Skeletal muscle tissue (tissue), 4 donors: ENCODE measurements around the gene NPHP4. TPM values are rescaled to one million over a fixed set of nuclear protein-coding genes. Genes with fewer than 3 reads are reported as not detected.
"Not testable (repeated sequence)": the region's sequence is repeated elsewhere in the genome, so short reads cannot be mapped to it uniquely, and the experiment has no call there.

Experiments
- H3K27ac ChIP-seq: one replicate; pipeline ENCODE4 v1.7.0; 2013; ENCODE audit warnings: mild to moderate bottlenecking, low read depth, low read length, inconsistent platforms
- H3K27me3 ChIP-seq, 3 donors: one replicate each; pipeline ENCODE4 v1.7.0; 2013; ENCODE audit warnings: low read length in 3 of 3; ENCODE audit not compliant: control insufficient read depth in 3 of 3, insufficient read depth in 3 of 3
- H3K36me3 ChIP-seq, 3 donors: one replicate each; pipeline ENCODE4 v1.7.0; 2013; ENCODE audit warnings: low read length in 3 of 3; ENCODE audit not compliant: control insufficient read depth in 3 of 3, insufficient read depth in 3 of 3
- H3K4me1 ChIP-seq, 3 donors: one replicate each; pipeline ENCODE4 v1.7.0; 2013; ENCODE audit warnings: low read length in 3 of 3, mild to moderate bottlenecking in 3 of 3; ENCODE audit not compliant: control insufficient read depth in 3 of 3, insufficient read depth in 3 of 3
- H3K4me3 ChIP-seq, 3 donors: one replicate each; pipeline ENCODE4 v1.7.0; 2013; ENCODE audit warnings: low read length in 3 of 3
- H3K9ac ChIP-seq, 3 donors: one replicate each; pipeline ENCODE4 v1.7.0; 2013; ENCODE audit warnings: low read length in 3 of 3, mild to moderate bottlenecking in 3 of 3, moderate library complexity in 2 of 3, low read depth in 1 of 3
- H3K9me3 ChIP-seq, 3 donors: one replicate each; pipeline ENCODE4 v1.7.0; 2013; ENCODE audit warnings: low read length in 3 of 3; ENCODE audit not compliant: control insufficient read depth in 3 of 3
- total RNA-seq: library from RNA; depleted of rRNA; stranded (reverse); fragments of >200 nt; gene quantifications from one replicate; pipeline ENCODE4 v1.2.3, GENCODE V29; 2014
- donor health status: Osteomylitis.

The NPHP4 gene
- total RNA-seq, 1 donor from 2014 or later: 5.2 TPM

DNA sequence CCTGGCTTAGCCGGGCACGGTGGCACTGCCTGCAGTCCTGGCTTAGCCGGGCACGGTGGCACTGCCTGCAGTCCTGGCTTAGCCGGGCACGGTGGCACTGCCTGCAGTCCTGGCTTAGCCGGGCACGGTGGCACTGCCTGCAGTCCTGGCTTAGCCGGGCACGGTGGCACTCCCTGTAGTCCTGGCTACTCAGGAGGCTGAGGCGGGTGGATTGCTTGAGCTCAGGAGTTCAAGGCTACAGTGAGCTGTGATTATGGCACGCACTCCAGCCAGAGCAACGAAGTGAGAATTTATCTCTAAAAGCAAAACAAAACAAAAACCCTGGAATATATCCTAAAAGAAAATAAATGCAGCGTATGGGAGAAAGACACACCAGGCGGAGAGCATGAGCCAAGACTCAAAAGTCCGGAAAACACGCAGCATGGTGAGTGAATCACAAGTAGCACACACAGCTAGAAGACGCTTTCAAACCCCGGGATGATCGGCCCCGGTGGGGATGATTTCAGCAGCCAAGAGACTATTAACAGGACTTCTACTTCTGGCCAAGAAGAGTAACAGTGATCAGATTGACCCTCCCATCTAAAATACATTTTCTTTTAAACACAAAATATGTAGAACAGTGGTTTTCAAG is 69.4 kb downstream of the NPHP4 start:
- Histone ChIP-seq H3K27ac (peak overlapping the region; percentile 3), H3K36me3 (peaks cover 0 to 14% (median 9%) of the 10 kb centered on the region in 3 donors)
- H3K9me3 ChIP-seq, H3K27me3 ChIP-seq, H3K9ac ChIP-seq, H3K4me1 ChIP-seq, H3K4me3 ChIP-seq: not testable (repeated sequence)

DNA sequence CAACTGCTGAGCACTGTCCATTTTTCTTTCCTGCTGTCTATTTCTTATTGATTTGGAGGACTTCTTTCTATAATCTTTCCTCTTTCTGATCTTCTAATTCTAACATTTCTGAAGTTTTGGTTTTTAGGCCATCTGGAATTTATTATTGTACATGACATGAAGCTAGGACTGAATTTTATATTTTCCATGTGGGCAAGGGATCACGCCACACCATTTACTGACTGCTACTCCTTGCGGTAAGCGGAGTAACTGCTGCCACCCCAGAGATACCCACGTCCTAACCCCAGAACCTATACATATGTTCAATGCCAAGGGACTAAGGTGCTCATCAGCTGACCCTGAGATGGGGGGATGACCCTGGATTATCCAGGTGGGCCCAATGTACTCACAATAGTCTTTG is 70.6 kb downstream of the NPHP4 start:
- Histone ChIP-seq H3K36me3 (peaks cover 0 to 2% (median under 1%) of the 10 kb centered on the region in 3 donors), H3K4me1 (no peaks in the 10 kb centered on the region), H3K9ac (no peak overlapping the region), H3K27ac (no peak overlapping the region), H3K9me3 (no peaks in the 10 kb centered on the region), H3K27me3 (no peaks in the 10 kb centered on the region), H3K4me3 (no peak overlapping the region)

- Histone ChIP-seq H3K4me3 (no peak overlapping the region), H3K36me3 (no peaks in the 10 kb centered on the region), H3K9ac (no peak overlapping the region), H3K27ac (no peak overlapping the region), H3K27me3 (no peaks in the 10 kb centered on the region), H3K4me1 (no peaks in the 10 kb centered on the region), H3K9me3 (no peaks in the 10 kb centered on the region)
Observed at GRCh38 chr1:5921129-5921528, 71.1 kb downstream of the NPHP4 start.

DNA sequence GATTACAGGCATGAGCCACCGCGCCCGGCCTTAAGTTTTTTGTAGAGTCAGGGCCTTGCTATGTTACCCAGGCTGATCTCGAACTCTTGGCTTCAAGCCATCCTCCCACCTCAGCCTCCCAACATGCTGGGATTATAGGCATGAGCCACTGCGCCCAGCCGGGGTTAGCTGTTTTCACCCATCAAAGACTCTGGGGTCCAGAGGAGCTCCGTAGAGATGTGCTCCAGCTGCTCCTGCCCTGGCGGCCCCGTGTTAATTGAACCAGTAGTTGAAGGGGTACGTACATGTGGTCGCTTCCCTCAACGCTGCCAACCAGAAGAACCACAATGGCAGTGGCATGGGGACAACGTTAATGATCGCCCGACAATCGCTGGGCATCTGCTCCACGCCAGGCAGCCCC is 72.0 kb downstream of the NPHP4 start:
- Histone ChIP-seq H3K9ac (no peak overlapping the region), H3K4me1 (peaks cover 3 to 5% (median 3%) of the 10 kb centered on the region in 3 donors), H3K27me3 (no peaks in the 10 kb centered on the region), H3K27ac (no peak overlapping the region), H3K9me3 (no peaks in the 10 kb centered on the region), H3K36me3 (no peaks in the 10 kb centered on the region), H3K4me3 (no peak overlapping the region)

DNA sequence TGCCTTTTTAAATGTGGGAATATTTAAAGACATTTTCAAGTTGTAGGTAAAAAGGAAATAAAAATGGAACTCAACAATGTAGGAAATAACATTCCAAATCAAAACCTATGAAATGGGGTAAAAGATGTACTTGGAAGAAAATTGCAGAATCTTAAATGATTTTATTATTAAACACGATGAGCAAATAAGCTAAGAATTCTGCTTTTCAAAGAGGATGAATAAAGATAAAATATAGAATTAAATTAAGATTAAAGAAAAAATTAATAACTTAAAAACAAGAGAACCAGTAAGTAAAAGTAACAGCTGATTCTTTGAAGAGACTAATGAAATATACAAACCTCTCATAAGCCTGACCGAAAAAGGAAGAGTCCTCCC is 74.0 kb downstream of the NPHP4 start:
- Histone ChIP-seq H3K27ac (no peak overlapping the region), H3K4me3 (no peak overlapping the region), H3K36me3 (no peaks in the 10 kb centered on the region), H3K4me1 (peaks cover 3 to 5% (median 3%) of the 10 kb centered on the region in 3 donors), H3K9me3 (no peaks in the 10 kb centered on the region), H3K27me3 (no peaks in the 10 kb centered on the region), H3K9ac (no peak overlapping the region)

DNA sequence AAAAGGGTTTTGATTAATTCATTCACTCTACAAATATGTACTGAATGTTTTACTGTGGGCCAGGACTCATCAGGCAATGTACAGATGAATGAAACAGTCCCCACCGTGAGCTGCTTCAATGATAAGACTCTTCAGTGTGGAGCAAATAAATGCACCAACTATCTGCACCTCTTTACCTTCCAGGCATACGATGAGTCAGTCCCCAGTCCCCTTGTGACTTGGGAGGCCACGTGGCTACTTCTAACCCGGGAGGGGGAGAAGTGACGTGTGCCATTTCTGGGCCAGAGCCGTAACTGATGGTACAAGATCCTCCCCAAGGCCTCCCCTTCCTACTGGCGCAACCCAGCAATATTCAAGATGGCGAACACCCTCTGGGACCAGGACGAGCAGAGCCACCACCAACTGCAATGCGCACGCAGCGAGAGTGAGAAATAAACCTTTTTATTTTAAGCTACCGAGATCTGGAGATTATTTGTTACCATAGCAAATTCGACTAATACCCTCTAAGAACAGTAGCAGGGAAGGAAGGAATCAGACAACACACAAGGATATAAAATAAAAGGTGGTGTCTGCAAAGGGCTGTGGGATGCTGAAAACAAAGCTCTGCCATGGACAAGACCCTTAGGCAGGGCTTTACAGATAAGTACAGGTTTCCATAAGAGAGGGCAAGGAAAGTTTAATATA is 74.5 kb downstream of the NPHP4 start:
- H3K27me3 ChIP-seq: no peaks in the 10 kb centered on the region
- no peaks in the 10 kb centered on the region for H3K36me3 ChIP-seq
- H3K9ac ChIP-seq: no peak overlapping the region
- H3K4me1 ChIP-seq: peaks cover 3 to 5% (median 3%) of the 10 kb centered on the region in 3 donors
- no peak overlapping the region for H3K4me3 ChIP-seq
- no peak overlapping the region for H3K27ac ChIP-seq
- no peaks in the 10 kb centered on the region for H3K9me3 ChIP-seq

- Histone ChIP-seq H3K27ac (no peak overlapping the region), H3K9ac (no peak overlapping the region), H3K4me3 (no peak overlapping the region), H3K27me3 (no peaks in the 10 kb centered on the region), H3K9me3 (no peaks in the 10 kb centered on the region), H3K36me3 (no peaks in the 10 kb centered on the region), H3K4me1 (peaks cover 3 to 5% (median 3%) of the 10 kb centered on the region in 3 donors)
Observed at GRCh38 chr1:5917281-5917590, 75.0 kb downstream of the NPHP4 start.

GRCh38 chr1:5916572-5917280 is 75.5 kb downstream of the NPHP4 start:
- H3K4me3 ChIP-seq: no peak overlapping the region
- no peaks in the 10 kb centered on the region for H3K27me3 ChIP-seq
- H3K9me3 ChIP-seq: no peaks in the 10 kb centered on the region
- H3K9ac ChIP-seq: no peak overlapping the region
- H3K36me3 ChIP-seq: no peaks in the 10 kb centered on the region
- no peak overlapping the region for H3K27ac ChIP-seq
- H3K4me1 ChIP-seq: peaks cover 3 to 5% (median 3%) of the 10 kb centered on the region in 3 donors

GRCh38 chr1:5915587-5916571 is 76.3 kb downstream of the NPHP4 start:
- H3K27me3 ChIP-seq: no peaks in the 10 kb centered on the region
- no peak overlapping the region for H3K9ac ChIP-seq
- H3K4me3 ChIP-seq: no peak overlapping the region
- H3K27ac ChIP-seq: no peak overlapping the region
- H3K9me3 ChIP-seq: no peaks in the 10 kb centered on the region
- H3K36me3 ChIP-seq: no peaks in the 10 kb centered on the region
- peaks cover 3 to 5% (median 3%) of the 10 kb centered on the region in 3 donors for H3K4me1 ChIP-seq
